ENCODE measurements around the gene DGCR6.
"Not testable (repeated sequence)": the region's sequence is repeated elsewhere in the genome, so short reads cannot be mapped to it uniquely, and the experiment has no call there.

DGCR6 gene

DNA sequence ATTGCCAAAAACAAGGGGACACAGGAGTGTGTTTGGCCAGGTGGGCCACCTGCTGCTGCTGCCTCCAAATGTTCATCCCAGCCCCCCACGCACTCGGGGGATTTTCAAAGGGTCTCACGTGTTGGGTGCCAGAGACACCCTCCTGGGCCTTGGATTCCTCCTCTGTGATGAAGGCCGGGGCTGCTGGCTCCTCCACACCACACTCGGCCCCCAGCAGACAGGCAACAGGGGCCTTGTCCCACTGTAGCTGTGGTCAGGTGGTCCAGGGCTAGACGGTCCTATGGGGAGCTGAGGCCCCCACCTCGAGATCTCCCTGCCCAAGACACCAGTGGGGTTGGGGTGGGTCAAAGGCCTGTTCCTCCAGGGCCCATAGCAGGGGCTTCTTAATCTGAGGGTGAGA, 55.1 kb downstream of the DGCR6 start:
- not testable (repeated sequence) for DNase-seq
